ENCODE results near the gene NOTCH1.

NOTCH1 gene

DNA sequence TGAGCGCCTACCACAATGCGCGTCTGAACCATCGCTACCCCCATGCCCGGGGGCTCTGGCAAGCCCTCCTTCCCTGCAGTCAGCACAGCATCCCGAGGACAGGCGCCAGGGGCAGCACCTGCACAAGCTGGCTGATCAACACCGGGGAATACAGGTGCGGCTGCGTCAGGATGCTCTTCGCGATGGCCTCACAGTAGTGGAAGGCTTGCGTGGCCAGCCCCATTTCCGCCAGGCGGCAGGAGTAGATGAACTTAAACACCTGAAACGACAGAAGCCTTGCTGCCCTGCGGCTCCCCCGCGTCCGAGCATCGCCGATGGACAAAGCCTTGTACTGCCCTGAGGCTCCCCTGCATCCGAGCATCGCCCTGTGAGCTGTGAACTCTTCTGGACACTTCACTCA is 88.5 kb downstream of the NOTCH1 start:
- no peak for DNase-seq

DNA sequence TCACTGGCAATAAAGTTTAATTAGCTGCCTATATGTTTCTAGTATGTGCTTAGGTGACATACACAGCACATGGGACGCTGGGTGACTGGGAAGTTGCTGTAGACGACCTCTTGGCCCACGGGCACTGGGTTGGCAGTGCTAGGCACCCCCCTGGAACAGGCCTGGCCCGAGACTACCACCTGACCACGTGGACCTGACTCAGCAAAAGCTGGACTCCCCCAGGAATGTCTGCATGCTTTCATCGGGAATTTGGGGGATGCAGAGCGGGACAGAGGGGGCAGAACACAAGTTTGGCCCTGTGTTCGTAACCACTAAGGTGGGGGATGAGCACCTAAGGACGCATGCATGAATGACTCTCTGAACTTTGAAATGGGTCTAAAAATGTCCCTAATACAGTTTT is 89.6 kb downstream of the NOTCH1 start:
- no peak for DNase-seq

- no peak for DNase-seq
Measured at GRCh38 chr9:136455043-136456002, 90.5 kb downstream of the NOTCH1 start.

- DNase-seq: no peak
Measured at GRCh38 chr9:136454026-136454796, 91.6 kb downstream of the NOTCH1 start.

DNA sequence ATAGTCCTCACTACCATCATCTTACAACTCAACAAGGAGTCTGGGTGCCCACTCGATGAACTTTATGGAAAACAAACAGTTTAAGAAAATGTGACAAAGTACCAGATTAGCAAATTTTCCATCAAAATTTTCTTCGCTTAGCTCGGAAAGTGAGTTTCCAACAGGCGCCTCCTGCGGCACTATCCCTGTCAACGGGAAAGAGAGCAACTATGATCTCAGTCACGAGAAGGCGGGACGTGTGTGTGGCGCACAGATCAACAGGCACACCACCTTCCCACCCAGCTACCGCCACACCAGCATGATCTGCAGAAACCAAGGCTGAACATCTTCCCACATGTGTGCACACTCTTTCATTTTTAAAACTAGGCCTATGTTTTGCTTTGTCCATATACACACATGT is 92.5 kb downstream of the NOTCH1 start:
- DNase-seq: no peak

GRCh38 chr9:136451221-136451877 is 94.5 kb downstream of the NOTCH1 start:
- DNase-seq: no peak

DNA sequence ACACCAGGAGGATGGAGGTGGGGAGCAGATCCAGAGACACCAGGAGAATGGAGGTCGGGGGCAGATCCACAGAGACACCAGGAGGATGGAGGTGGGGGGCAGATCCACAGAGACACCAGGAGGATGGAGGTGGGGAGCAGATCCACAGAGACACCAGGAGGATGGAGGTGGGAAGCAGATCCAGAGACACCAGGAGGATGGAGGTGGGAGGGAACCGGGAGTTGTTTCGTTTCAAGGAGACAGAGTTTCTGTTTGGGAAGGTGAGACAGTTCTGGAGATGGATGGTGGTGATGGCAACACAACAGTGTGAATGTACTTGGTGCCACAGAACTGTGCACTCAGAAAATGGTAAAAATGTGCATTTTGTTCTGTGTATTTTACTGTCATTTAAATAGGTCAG is 97.2 kb downstream of the NOTCH1 start:
- no peak for DNase-seq

DNA sequence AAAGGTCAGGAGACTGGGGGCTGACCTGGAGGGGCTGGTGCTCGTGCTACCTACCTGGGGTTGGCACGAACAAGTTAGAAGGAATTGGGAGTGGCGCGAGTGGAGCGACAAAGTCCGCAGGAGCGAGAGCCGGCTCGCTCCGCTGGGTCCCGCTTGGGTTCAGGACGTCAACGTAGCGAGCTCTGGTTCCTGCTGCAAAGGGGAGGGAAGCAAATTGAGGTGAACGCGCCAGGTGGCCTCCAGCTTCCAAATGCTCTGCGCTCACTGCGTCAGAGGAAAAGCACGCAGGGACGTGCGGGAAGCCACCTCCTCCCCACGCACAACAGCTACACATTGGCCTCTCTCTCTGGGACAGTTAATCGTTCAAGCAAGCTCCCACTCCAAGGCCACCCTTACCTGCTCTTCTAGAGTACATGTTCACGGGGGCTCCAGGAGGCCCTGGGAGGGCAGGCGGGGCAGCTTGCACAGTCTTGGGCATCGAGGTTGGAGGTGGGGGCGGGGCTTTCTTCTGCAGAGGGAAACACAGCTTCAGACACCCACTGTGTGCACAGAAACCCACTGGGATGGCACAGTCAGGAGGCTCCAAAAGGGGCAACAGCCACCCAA is 98.6 kb downstream of the NOTCH1 start:
- no peak for DNase-seq

DNA sequence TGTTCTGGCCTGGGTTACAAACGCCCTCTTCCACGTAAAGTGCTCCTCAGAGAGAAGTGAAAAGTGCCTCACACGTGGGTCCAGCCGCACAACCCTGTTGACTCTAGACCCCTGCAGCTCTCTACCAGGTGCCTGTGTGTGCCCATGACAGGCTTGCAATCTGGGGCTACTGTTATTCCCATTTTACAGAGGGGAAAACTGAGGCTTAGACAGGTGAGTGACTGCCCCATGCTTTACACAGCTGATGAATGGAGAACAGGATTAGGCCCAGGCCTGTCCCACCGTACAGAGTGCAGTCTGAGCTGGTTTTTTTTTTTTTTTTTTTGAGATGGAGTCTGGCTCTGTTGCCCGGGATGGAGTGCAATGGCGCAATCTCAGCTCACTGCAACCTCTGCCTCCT is 100.0 kb downstream of the NOTCH1 start:
- DNase-seq: no peak

Measured in activated gamma-delta T cell treated with Interleukin-2 at 50 U/mL for 16 hours (primary cell).